ENCODE data around the gene FOXP1. TPM values are rescaled to one million over a fixed set of nuclear protein-coding genes. Genes with fewer than 3 reads are reported as not detected.
"Not testable (repeated sequence)": the region's sequence is repeated elsewhere in the genome, so short reads cannot be mapped to it uniquely, and the experiment has no call there.

The FOXP1 gene
- total RNA-seq, 4 donors from 2014 or later = 181 to 225 (median 205) TPM

DNA sequence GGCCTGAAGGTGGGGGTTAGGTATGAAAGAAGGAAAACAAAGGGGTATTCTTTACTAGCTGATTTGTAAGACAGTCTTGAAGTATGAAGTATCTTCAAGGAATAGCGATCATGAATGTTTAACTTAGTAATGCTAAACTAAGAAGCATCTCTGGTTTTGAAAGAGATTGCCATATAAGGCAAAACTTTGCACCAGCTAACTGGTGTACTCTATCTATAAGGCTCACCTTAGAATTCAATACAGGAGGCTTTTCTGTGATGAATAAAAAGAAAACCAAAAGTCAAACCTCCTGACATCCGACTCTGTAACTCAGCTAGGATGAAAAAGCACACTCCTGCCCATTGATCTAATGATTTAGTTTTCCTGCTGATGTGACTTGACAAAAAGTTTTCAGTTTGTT, 54.7 kb downstream of the FOXP1 start:
- TF ChIP-seq EP300 (IDR thresholded peaks at IDR 0.05) (no peak), POLR2A (IDR thresholded peaks at IDR 0.05; ENCODE audit: low read depth) (no peak), POLR2AphosphoS5 (IDR thresholded peaks at IDR 0.05) (no peak)
- TF ChIP-seq, protein P1, sequence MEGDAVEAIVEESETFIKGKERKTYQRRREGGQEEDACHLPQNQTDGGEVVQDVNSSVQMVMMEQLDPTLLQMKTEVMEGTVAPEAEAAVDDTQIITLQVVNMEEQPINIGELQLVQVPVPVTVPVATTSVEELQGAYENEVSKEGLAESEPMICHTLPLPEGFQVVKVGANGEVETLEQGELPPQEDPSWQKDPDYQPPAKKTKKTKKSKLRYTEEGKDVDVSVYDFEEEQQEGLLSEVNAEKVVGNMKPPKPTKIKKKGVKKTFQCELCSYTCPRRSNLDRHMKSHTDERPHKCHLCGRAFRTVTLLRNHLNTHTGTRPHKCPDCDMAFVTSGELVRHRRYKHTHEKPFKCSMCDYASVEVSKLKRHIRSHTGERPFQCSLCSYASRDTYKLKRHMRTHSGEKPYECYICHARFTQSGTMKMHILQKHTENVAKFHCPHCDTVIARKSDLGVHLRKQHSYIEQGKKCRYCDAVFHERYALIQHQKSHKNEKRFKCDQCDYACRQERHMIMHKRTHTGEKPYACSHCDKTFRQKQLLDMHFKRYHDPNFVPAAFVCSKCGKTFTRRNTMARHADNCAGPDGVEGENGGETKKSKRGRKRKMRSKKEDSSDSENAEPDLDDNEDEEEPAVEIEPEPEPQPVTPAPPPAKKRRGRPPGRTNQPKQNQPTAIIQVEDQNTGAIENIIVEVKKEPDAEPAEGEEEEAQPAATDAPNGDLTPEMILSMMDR (IDR thresholded peaks at IDR 0.05) = no peak
- no peak overlapping the region for H3K4me3 ChIP-seq
- H3K27me3 ChIP-seq = no peaks in the 10 kb centered on the region
- intact Hi-C loops (cut with DNase I) = no loop called here
- DNase-seq (ENCODE audit: extremely low spot score) = no peak
- no peak overlapping the region for H3K27ac ChIP-seq (replicated peaks in 1 of 4)
- peaks cover 0 to 35% (median 32%) of the 10 kb centered on the region in 4 donors for H3K4me1 ChIP-seq
- H3K36me3 ChIP-seq = no peaks in the 10 kb centered on the region
- 62% methylated on average over 2 of the region's 2 CpGs for WGBS
- no peaks in the 10 kb centered on the region for H3K9me3 ChIP-seq

DNA sequence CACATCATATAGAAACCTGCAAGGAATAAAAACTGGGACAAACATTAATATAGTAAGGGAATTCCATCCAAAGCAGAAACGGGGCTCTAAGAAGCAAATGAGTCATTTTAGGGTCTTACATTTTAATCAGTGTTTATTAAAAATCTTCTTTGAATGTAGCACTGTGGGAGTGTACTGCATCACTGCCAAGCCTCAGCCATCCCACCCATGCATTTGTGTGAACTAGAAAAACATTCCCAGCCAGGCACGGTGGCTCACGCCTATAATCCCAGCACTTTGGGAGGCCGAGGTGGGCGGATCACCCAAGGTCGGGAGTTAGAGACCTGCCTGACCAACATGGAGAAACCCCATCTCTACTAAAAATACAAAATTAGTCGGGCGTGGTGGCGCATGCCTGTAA, 57.1 kb downstream of the FOXP1 start:
- intact Hi-C loops (cut with DNase I); H3K36me3 ChIP-seq; H3K4me3 ChIP-seq; H3K27ac ChIP-seq (replicated peaks in 1 of 4); H3K9me3 ChIP-seq; DNase-seq (ENCODE audit: extremely low spot score); H3K27me3 ChIP-seq: not testable (repeated sequence)
- 88% methylated on average over 9 of the region's 9 CpGs for WGBS
- peaks cover 0 to 40% (median 36%) of the 10 kb centered on the region in 4 donors for H3K4me1 ChIP-seq

DNA sequence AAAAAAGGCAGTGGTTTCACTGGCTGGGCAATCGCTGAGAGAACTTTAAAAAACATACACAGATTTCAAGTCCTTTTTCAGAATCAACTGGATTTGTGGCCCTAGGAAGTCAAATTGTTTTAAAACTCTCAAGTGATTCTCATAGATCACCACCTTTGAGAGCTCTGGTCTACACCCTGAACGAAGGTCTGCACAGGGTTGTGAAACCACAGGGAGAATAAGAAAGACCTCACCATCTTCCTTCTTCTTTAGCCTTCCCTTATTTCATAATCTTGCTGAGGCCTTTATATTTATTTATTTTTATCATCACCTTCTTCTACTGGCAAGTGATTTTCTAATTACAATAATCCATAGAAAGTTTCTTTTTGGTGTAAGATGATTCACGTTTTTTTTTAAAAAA, 58.1 kb downstream of the FOXP1 start:
- intact Hi-C loops (cut with DNase I) = no loop called here
- Histone ChIP-seq H3K9me3 (no peaks in the 10 kb centered on the region), H3K36me3 (no peaks in the 10 kb centered on the region), H3K4me1 (peaks cover 0 to 49% (median 39%) of the 10 kb centered on the region in 4 donors), H3K27me3 (no peaks in the 10 kb centered on the region), H3K4me3 (no peak overlapping the region), H3K27ac (replicated peaks in 1 of 4) (no peak overlapping the region)
- no peak for DNase-seq (ENCODE audit: extremely low spot score)
- WGBS = 81% methylated on average over 3 of the region's 3 CpGs
- TF ChIP-seq, protein P1 (IDR thresholded peaks at IDR 0.05) = no peak
- no peak for TF ChIP-seq EP300 (IDR thresholded peaks at IDR 0.05)
- TF ChIP-seq POLR2AphosphoS5 (IDR thresholded peaks at IDR 0.05) = no peak
- no peak for TF ChIP-seq POLR2A (IDR thresholded peaks at IDR 0.05; ENCODE audit: low read depth)

DNA sequence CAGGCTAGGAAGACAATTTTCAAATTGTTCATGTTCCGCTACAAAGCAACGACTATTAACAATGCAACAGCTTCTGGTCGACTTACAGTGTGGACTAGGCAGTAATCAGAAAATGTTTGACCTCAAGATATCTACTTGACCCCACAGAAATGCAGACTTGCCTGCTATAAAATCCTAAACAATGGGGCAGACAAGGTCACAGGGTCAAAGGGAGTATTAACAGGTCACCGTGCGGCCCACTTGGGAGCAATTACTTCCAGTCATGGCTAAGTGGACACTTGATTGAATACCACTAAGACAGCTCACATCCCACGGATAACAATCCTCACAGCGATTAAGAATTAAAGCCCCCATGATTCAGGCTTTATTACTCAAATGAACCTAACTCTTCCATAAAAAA, 58.9 kb downstream of the FOXP1 start:
- no peak for TF ChIP-seq POLR2AphosphoS5 (IDR thresholded peaks at IDR 0.05)
- TF ChIP-seq POLR2A (IDR thresholded peaks at IDR 0.05; ENCODE audit: low read depth) = no peak
- TF ChIP-seq EP300 (IDR thresholded peaks at IDR 0.05) = no peak
- TF ChIP-seq, protein P1 (IDR thresholded peaks at IDR 0.05) = no peak
- no peaks in the 10 kb centered on the region for H3K36me3 ChIP-seq
- H3K27me3 ChIP-seq = no peaks in the 10 kb centered on the region
- H3K27ac ChIP-seq (replicated peaks in 1 of 4) = no peak overlapping the region
- no peak for DNase-seq (ENCODE audit: extremely low spot score)
- 78% methylated on average over 7 of the region's 7 CpGs for WGBS
- H3K4me3 ChIP-seq = no peak overlapping the region
- H3K9me3 ChIP-seq = no peaks in the 10 kb centered on the region
- intact Hi-C loops (cut with DNase I) = no loop called here
- peaks cover 0 to 56% (median 42%) of the 10 kb centered on the region in 4 donors for H3K4me1 ChIP-seq

DNA sequence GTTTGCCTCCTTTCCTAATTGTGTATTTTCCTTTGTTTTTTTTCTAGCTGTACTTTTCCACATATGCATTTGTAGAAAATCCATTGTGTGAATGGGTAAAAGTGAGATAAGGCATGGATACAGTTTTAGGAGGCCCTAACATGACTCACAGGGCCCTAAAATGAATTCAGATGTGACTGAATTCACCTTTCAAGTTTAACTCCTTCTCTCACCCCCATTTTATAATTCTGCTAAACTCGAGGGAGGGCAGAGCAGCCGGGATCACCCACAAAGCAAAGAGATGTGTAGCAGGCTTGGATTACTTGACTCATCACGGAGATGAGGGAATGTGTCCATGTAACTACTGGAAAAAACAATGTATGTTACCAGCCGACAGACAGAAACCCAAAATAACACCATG, 59.9 kb downstream of the FOXP1 start:
- intact Hi-C loops (cut with DNase I) = no loop called here

More for the DNA sequence above, 59.9 kb downstream of the FOXP1 start:
- 78% methylated on average over 3 of the region's 4 CpGs for WGBS
- Histone ChIP-seq H3K4me1 (peaks cover 0 to 55% (median 38%) of the 10 kb centered on the region in 4 donors), H3K4me3 (no peak overlapping the region), H3K36me3 (no peaks in the 10 kb centered on the region), H3K9me3 (no peaks in the 10 kb centered on the region), H3K27ac (replicated peaks in 1 of 4) (no peak overlapping the region), H3K27me3 (no peaks in the 10 kb centered on the region)
- TF ChIP-seq, protein P1 (IDR thresholded peaks at IDR 0.05) = no peak
- TF ChIP-seq POLR2AphosphoS5 (IDR thresholded peaks at IDR 0.05) = no peak
- no peak for TF ChIP-seq POLR2A (IDR thresholded peaks at IDR 0.05; ENCODE audit: low read depth)
- no peak for TF ChIP-seq EP300 (IDR thresholded peaks at IDR 0.05)
- no peak for DNase-seq (ENCODE audit: extremely low spot score)

All from esophagus muscularis mucosa (tissue), 4 donors.